NCI-H345 (cell line): Measurements from ENCODE around the gene DUSP16.

Experiments used
- DNase-seq: peaks from one replicate; lab custom pipeline; 2025; lab: John Stamatoyannopoulos, UW

Gene DUSP16

DNA sequence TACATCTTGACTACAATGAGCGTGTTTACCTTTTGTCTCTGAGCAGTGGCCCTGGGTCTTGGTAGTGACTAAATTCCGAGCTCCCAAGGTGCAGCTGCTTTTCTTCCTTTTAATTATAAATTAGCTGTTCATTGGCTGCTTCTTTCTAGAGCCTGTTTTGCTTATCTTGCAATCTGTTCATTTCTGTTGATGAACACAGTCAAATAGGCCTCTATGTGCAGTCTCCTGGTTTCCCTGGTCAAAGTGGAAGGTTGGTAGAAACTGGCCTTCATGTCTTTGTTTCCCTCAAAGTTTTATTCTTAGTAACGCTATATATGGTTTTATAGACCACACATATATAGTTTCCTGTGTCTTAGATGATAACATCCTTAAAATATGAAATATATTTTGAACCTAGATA is 94.1 kb downstream of the DUSP16 start:
- no peak for DNase-seq

DNA sequence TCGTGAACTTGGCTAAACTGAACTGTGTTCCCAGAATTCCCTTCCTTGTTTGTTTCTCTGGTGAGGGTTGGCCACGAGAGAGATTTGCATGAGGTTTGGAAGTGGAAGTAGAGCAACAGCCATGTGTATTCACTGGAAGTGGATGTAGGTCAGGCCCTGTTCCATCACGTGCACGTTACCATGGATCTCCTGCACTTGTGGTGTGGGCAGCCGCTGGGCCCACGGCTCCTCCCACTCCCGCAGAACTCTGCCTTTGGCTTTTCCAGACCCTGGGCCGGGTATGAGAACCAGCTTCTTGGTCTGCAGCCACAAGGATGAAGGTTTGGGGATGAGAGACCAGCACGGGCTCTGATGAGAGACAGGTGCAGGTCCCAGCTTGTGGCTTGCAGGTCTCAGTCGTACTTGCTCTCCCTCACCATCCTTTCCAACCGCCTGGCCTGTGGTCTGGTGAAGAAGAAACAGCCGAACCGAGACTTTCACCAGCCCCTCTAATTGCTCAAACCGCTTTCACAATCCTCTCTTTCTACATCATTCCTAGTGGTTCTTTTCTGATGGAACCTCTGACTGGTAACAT is 94.9 kb downstream of the DUSP16 start:
- no peak for DNase-seq

DNA sequence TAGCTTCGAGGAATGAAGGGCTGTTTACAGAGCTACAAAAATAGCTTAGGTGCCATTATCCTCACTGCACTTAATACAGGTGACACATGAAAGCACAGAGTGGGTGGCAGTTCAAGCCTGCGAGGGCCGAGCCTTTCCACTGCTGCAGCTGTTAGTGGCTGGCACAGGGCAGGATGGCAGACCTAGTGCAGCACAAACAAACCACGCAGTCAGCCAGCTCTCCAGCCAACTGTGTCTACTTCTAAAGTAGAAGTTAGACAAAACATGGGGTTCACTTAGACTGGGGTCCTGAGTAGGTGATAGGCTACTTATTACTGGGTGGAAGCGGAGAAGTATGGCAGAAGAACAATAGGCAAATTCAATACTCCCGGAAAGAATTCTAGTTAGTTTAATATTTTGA is 95.4 kb downstream of the DUSP16 start:
- no peak for DNase-seq

DNA sequence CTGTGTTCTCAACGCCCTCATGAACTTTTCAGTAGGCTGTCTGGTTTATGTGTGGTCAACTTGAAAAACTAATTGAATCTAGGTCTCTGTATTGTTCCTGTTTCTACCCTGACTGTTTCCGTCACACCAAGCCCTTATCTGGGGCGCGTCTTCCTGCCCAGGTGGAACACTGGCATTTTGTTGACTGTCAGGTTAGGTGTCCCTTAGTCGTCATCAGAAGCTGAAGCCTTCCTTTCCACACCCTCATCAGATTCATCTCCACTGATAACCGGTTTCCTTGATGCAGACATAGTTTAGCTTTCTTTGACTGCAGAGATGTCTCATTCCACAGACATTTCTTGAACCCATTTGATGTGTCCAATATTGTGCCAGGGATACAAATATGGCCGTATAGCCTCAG is 96.5 kb downstream of the DUSP16 start:
- no peak for DNase-seq

DNA sequence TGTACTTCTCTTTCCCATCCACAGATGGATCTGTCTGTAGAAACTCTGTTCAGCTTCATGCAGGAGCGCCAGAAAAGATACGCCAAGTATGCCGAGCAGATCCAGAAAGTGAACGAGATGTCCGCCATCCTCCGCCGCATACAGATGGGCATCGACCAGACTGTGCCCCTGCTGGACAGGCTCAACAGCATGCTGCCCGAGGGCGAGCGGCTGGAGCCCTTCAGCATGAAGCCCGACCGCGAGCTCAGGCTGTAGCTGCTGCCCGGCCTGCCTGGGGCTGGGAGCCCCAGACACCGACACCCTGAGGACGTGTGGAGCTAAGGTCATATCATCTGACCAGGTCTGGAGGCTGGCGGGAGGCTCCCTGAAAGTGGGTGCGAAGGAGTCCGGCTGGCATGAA is 97.1 kb downstream of the DUSP16 start:
- DNase-seq = no peak

DNA sequence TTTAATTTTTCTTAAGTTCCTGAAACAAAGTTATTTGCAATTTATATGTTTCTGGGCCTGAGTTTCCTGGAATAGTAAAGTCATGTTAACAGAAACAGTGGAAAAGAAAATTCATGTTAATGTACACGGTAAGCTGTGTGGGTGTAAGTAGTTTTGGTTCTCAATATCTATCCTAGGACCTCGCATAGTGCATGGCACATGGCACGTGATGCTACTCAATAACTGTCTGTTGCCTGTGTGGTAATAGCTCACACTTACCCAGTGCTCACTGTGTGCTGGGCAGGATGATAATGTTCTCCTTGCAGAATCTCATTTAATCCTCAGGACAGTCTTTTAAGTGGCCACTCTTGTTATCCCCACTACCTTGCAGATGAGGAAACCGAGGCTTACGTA is 100.7 kb downstream of the DUSP16 start:
- no peak for DNase-seq

DNA sequence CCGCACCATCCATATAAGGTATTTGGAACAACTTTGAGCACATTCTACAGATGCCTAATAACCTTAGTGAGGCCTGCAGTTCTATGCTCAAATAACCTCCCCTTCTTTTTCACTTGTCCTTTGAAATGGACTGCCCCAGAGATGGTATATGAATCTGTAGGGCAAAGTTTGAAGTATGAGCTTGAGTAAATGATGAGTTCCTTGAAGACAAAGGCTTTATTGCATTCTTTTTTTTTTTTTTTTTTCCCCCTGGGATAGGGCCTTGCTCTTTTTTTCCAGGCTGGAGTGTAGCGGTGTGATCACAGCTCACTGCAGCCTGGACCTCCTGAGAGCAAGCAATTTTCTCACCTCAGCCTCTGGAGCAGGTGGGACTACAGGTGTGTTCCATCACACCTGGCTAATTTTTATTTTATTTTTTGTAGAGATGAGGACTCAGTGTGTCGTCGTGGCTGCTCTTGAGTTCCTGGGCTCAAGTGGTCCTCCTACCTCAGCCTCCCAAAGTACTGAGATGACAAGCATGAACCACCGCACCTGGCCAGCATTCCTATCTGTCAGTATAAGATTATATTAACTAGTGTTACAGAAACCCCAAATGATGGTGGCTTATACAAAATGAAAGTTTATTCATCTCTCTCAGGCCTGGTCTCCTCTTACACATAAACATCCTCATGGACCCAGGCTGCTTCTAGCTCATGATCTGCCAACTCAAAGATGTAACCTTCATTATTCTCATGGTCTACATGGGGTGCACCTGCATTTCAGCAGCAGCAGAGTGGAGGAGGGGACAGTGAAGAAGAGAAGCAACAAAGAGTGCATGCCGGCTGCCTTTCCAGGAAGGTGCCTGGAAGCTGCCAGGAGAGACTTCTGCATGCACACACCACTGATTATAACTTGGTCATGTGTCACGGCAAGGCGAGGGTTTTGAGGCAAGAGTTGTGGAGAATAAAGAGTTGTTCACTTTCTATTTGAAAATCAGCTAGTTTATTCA is 101.4 kb downstream of the DUSP16 start:
- DNase-seq = no peak

DNA sequence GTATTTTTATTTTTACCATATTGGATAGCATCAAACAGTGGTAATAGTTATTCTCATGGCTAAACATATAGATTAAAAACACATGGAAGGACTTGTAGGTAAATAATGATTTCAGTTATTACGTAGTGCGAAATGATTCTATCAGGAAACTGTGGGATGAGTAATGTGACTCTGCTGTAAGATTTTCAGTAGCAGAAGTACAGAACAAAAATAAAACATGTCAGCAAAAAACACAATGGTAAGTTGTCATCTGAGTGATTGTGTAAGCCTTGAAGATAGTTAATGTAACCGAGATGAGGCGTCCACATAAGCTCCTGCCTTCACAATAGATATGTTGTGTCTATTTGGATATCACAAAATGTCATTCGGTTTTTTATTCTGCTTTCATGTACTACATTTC is 106.0 kb downstream of the DUSP16 start:
- DNase-seq = no peak

DNA sequence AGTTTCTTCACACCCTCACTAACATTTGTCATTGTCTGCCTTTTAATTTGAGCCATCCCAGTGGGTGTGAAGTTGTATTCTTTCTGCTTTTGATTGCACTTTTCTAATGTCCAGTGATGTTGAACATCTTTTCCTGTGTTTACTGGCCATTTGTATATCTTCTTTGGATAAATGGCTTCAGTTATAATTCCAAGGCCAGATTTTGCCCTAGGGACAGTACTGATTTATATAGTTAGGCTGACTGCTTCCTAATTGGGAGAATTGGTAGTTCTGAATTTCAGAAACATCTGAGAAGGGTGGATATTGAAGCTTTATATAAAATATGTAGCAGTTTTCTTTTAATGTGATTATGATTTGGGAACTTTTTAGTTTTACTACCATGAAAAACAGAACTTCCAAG is 108.3 kb downstream of the DUSP16 start:
- no peak for DNase-seq

DNA sequence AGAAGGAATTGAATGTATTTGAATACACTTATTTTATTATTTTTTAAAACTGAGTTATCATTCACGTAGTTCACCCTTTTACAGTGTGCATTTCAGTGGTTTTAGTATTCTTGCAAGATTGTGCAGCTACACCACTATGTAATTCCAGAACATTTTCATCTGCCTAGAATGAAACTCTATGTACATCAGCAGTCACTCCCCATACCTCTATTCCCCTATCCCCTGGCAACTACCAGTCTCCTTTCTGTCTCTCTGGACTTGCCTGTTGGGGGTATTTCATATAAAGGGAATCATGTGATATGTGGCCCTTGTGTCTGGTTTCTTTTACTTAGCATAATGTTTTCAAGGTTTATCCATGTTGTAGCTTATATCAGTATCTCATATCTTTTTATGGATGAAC is 109.0 kb downstream of the DUSP16 start:
- DNase-seq = no peak

DNA sequence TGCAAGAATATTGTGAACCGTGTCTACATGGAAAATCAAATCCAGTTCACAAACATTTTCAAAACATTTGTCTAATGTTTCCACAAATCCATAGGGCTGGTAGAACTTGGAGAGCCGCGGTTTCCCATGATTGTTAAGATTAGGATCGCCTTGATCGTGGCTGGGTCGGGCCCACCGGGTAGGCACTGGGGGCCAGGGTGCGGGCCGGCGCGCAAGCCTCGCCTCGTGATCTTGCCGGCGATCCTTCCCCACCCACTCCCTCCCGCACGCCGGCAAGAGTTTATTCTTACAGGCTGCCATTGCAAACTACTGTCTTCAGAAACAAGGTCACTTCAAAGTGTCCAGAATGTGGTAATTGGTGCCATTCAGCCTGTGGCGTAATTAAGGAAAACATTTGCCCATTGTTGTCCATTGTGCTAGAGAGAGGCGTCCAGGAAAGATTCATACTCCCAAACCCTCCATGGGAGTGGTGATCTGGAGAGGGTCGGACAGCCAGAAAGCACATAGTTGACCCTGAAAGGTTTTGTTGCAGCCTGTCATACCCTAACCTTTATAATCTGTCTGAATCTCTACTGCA is 110.2 kb downstream of the DUSP16 start:
- DNase-seq = no peak

DNA sequence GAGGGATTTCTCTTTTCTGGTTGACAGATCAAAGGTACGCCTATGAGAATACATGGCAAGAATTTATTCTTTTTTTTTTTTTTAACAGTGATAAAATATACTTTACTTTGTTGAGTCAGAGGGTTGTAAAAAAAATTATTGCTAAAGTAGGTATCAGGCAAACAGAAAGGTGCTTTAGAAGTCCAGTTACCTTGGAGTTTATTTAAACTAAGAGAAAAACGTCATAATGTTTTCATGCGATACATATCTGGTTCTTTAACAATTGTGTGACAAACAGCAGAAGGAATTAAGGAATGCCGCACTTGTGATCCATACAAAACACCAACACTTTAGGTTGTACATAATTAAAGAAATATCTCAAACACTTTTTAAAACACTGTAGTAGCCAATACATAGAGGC is 111.6 kb downstream of the DUSP16 start:
- DNase-seq = no peak

DNA sequence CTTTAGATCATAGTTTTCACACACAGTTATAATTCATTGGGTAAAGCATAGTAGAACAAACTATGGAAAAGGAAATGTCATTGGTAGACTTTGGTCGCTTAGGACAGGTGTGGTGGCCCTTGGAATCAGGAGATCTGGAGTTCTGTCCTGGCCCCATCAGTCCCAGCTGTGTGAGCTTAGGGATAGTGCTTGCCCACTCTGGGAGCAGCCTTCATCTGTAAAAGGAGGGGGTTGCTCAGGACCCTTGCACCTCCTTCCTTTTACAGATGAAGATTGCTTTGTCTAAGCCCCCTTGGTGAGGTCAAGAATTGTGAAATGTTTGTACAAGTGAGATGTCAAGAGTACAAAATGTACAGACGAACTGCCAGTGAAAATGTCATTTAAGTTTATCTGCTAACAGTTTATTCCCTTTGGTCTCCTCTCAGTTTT is 112.6 kb downstream of the DUSP16 start:
- no peak for DNase-seq

DNA sequence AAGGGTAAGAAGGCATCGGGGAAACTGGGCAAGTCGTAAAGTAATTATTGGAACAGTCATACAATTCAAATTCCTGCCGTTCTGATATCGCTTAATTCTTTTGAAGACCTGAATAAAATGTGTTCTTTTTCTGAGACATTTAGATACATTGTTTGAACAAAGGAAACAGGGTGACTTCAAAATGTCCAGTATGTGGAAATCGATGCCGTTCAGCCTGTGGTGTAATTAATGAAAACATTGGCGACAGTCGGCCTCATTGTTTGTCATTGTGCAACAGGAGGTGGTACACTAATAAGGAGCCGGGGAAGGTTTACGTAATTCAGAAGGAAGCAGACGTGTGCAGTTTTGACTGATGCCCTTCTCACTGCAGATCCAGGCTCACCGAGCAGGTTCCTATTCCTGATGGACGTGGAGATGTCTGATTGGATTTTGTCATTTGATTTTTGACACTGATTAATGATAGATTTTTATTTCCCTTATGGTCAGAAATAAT is 113.1 kb downstream of the DUSP16 start:
- DNase-seq = no peak

DNA sequence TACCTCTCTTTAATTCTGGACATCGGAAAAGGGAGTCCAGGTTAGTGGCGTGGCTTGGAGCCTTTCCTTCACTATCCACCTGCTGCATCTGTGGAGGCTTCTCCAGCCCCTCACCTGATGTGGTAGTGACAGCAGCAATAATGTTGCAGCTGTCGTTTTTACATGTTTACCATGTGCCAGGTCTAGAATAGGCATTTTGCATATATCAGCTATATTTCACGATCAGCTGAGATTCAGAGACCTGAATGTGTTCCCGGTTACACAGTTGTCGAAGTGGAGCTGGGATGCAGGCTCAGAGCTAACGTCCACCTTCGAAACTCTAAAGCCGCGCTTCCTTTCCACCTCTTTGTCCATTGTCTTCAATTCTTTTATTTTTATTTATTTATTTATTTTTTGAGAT is 114.8 kb downstream of the DUSP16 start:
- DNase-seq = no peak

DNA sequence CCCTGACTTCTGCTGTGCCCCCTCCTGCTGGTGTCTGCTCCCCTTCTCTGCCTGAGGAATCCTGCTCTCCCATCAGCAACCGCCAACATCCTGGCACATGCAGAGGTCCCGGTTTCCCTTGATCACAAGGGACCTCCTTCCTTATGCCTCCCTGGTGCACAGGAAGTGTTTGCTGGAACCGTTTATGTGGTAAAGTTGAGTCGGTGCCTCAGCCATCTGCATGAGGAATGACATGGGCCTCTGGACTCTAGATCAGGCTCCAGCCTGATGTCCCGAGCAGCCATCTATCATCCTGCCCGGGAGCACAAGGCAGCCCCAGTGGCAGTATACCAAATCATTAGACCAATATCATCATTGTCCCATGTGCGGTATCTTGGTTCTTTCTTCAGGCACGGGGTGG is 115.4 kb downstream of the DUSP16 start:
- no peak for DNase-seq

DNA sequence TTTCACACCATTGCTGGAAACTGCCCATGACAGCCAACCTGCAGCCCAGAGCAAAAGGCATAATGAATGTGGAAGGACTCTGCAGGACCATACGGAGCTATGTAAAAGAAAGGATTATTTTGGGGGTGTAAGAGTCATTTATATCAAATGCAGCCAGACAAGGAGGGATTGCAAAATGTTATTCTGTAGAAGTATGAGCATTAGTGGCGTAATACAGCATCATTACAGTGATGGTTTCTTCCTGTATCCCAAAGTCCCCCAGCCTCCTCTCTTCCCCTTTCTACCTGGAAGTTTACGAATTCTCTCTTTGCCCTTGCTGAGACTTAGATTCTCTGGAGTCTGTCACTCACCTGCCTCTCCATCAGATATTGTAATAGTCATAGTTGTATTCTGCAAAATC is 115.9 kb downstream of the DUSP16 start:
- DNase-seq = no peak

DNA sequence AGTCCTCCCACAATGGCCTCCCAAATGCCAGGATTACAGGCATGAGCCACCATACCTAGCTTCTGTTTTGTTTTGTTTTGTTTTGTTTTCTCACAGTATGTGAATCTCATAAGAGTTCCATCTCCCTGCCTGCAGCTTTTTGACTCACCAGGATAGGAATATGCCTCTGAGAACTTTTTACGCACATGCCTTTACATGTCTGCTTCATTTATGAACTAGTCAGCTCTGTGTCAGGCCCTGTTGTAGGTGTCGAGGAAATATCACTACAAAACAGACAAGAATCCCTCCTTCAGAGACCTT is 116.8 kb downstream of the DUSP16 start:
- DNase-seq = no peak

DNA sequence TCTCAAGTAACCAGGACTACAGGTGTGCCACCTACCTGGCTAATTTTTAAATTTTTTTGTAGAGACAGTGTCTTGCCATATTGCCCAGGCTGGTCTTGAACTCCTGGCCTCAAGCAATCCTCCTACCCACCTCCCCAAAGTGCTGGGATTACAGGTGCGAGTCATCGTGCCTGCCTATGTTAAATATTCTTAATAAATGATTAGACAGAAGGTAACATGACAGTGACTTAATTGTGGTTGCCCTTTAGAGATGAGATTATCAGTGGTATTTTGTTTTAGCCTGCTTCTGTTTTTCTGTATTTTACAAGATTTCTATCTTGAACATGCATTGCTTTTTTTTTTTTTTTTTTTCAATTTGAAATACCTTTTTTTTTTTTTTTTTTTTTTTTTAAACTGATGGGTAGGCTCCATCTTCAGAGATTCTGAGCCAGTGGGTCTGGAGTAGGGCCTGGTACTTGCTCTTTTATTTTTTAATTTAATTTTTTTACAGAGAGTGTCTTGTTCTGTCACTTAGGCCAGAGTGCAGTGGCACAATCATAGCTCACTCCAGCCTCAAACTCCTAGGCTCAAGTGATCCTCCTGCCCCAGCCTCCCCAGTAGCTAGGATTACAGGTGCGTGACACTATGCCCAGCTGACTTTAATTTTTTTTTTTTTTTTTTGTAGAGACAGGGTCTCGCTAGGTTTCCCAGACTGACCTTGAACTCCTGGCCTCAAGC is 117.3 kb downstream of the DUSP16 start:
- DNase-seq = no peak

DNA sequence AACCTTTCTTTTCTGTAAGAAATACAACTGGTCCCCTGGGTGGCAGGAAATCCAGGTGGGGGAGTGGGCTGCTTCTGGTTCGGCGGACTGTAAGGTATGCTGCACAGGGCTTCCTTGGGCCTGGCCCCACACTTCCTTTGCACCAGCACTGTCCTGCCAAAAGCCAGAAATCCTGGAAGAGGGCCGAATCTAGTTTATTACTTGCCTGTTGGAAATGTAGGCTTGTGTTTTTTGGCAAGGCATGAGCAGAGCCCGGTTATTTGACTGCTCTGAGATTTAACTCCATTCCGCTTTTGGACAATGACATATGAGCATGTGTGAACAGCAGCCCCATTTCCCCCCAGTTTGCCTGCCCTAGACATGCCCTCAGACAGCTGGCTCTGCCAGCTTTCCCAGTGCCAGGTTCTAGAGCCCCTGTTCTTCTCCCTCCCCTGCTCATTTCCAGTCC is 119.2 kb downstream of the DUSP16 start:
- DNase-seq = no peak

DNA sequence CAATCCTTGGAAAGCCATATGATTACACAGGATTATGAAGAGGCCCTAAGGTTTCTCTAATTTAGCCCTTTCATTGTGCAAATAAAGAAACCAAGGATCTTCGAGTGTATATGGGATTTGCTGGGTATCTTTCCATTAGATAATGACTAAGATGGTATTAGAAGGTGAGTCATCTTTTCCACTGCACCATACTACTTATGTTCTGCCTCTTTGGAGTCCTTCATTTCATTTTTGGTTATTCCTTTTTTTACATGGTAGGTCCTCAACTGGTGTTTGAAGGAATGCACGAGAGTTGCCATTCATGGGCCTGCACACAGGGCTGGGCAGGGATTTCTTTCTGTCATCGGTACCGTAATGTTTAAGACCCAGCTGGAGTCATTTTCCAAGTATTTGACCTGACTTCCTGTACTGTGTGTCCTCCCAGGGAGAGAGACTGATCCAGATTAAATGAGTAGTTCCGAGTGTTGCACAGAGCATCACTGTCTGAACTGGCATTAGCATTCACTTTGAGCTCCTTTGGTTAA is 120.1 kb downstream of the DUSP16 start:
- DNase-seq = no peak

DNA sequence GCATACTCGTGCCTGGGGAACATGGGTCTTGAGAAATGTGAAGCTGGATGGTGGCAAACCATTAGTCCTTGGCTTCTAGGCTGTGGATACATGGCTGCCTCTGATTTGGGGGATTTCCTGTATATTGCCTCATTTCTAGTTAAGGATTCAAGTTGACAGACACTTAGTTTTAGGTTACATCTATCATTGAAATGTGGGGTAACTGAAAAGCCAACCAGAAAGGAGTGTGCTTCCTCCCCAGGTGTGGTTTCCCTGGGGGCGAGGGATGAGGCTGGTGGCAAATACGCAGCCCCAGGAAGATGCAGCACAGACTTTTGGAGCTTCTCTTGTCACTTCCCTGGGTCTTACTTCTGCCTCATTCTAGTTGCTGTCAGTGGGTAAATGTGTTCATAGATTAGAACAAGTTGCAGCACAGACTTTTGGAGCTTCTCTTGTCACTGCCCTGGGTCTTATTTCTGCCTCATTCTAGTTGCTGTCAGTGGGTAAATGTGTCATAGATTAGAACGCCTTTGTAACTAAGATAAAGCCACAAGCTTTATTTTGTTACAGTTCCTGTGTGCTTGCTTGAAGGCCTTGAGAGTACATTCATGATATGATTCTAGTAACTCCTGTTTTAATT is 120.7 kb downstream of the DUSP16 start:
- DNase-seq = no peak
